Measurements from ENCODE around the gene SLC26A6.

Gene SLC26A6

DNA sequence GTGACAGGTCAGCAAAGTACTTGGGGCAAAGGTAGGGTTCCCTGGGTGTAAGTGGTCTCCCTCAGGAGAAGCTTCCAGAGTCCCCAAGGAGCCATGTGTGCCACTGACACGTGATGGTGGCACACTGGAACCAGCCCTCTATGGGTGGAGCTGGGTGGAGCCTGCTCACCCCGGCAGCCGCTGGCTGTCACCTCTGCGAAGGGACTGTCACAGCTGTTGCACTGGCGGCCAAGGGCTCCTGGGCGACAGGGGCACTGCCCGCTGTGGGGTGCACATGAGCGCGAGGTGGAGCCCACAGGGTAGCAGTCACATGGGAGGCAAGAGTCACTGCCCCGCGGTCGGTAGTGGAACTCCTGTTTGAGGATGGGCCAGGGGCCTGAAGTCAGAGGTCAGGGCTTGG is 15.5 kb upstream of the SLC26A6 start:
- H3K4me3 ChIP-seq (ENCODE audit: low read depth, low read length), result no peak overlapping the region
- TF ChIP-seq, protein P1, sequence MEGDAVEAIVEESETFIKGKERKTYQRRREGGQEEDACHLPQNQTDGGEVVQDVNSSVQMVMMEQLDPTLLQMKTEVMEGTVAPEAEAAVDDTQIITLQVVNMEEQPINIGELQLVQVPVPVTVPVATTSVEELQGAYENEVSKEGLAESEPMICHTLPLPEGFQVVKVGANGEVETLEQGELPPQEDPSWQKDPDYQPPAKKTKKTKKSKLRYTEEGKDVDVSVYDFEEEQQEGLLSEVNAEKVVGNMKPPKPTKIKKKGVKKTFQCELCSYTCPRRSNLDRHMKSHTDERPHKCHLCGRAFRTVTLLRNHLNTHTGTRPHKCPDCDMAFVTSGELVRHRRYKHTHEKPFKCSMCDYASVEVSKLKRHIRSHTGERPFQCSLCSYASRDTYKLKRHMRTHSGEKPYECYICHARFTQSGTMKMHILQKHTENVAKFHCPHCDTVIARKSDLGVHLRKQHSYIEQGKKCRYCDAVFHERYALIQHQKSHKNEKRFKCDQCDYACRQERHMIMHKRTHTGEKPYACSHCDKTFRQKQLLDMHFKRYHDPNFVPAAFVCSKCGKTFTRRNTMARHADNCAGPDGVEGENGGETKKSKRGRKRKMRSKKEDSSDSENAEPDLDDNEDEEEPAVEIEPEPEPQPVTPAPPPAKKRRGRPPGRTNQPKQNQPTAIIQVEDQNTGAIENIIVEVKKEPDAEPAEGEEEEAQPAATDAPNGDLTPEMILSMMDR (IDR thresholded peaks at IDR 0.05; ENCODE audit: insufficient read depth, low read length, missing control alignments), result no peak
- no peak for DNase-seq (ENCODE audit: low read depth, low spot score)
- ChIA-PET CTCF (interaction anchor here (7.0 kb wide), 1 partner anchor 14 kb away, joined by 50 read pairs; the partner anchor contains the start of gene SLC26A6), POLR2A (no interaction called here)

DNA sequence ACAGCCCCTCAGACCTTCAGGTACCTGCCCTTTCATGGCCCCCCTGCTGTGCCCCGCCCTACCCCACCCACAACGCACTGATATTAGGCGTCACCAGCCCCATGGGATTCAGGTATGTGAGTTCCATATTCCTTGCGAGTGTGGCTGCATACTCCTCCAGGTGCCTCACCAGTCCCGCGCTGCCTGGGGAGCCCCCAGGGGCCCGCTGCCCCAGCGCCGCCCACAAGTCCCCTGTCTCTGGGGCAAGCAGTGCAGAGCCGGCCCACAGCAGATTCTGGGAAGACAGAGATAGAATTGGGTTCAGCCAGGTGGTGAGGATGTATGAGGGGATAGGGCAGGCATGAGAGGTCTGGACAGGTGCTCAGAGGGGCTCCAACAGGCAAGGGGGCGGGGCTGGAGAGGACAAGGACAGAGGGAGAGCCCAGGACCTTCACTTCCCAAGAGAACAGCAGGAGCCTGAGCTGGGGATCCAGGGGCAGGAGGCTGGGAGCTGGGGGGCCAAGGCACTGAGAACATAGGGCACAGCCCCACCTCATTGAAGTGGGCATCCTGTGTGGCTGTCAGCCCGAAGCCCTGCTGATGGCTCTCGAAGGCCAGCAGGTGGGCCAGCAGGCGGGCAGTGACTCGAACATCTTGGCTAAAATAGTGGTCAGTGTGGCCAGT is 13.1 kb upstream of the SLC26A6 start:
- CTCF ChIA-PET, result interaction anchor here (7.0 kb wide), 1 partner anchor 12 kb away, joined by 50 read pairs; the partner anchor contains the start of gene SLC26A6
- H3K4me3 ChIP-seq (ENCODE audit: low read depth, low read length), result no peak overlapping the region
- no peak for DNase-seq (ENCODE audit: low read depth, low spot score)
- POLR2A ChIA-PET, result no interaction called here
- TF ChIP-seq, protein P1 (IDR thresholded peaks at IDR 0.05; ENCODE audit: insufficient read depth, low read length, missing control alignments), result no peak

DNA sequence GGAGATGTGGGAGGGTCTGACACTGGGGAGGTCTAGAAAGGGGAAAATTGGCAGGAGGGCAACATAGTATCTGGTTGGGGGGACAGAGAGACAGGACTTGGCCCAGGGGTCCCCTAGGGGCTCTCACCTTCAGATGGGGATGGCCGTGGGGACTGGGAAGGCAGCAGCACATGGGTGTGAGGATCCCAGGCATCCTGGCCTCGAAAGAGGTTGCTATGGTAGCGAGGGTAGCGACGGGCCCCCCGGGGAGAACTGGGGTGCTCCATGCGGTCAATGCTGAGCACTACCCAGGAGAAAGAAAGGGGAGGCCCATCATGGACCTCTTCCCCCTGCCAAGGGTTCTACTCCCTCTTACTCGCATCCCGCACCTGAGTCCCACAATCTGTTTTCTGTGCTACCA is 12.5 kb upstream of the SLC26A6 start:
- TF ChIP-seq, protein P1 (IDR thresholded peaks at IDR 0.05; ENCODE audit: insufficient read depth, low read length, missing control alignments), result no peak
- H3K4me3 ChIP-seq (ENCODE audit: low read depth, low read length), result no peak overlapping the region
- POLR2A ChIA-PET, result no interaction called here
- DNase-seq (ENCODE audit: low read depth, low spot score), result no peak
- CTCF ChIA-PET, result no interaction called here

DNA sequence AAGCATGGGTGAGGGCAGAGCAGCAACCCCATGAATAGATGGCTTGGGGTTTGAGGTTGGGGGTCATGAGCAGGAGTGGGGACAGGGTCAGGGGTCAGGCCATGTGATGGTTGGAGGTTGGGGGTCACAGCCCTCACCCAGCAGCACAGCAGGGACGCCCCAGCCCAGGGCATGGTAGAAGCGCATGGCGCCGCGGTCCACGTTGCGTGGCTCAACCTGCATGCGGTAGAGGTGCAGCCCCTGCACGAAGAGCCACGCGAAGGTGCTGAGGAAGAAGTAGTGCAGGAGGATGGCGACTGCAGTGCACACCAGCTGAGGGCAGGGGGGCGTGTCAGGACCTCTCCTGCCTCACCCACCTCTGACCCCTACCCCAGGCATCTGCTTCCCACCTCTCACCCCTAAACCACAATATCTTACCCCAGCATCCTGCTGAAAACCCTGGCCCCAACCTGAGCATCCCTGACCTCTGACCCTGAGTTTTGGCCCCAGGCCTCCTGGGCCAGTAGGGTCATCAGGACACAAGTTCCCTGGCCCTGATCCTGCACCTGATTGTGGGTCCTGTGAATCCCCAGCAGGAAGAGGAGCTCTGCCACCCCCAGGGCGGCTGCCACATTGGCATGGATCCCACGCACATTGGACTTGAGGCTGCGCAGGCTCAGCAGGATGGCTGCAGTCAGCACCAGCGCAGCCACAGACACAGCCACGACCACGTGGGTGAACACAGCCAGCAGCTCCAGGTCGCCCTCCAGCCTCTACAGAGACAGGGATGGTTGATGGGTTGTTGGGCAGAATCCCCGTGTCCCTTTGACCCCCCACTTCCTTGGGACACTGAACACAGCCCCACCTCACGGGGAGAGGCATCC is 9.9 kb upstream of the SLC26A6 start:
- ChIA-PET CTCF (interaction anchor here (3.3 kb wide), 1 partner anchor 10 kb away, joined by 14 read pairs; the partner anchor contains the start of gene SLC26A6), POLR2A (no interaction called here)
- TF ChIP-seq, protein P1 (IDR thresholded peaks at IDR 0.05; ENCODE audit: insufficient read depth, low read length, missing control alignments), result no peak
- no peak for DNase-seq (ENCODE audit: low read depth, low spot score)
- no peak overlapping the region for H3K4me3 ChIP-seq (ENCODE audit: low read depth, low read length)

DNA sequence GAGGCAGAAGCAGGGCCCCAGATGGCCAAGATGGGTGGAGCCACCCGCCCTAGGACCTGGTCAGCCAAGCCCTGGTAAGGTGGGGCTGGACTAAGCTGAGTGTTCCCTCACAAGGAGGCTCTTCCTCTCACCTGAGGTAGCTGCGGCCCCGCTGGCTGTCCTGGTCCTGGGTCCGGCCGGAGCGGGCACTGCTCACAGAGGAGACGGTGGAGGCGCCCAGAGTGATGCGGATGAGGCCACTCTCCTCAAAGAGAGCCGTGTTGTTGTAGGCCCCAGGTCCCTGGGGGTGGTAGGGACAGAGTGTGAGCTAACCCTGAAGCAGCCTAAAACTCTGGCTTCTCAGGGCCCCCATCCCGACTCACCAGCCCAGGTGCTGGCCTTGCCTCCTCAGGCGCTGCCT is 7.3 kb upstream of the SLC26A6 start:
- TF ChIP-seq, protein P1 (IDR thresholded peaks at IDR 0.05; ENCODE audit: insufficient read depth, low read length, missing control alignments), result no peak
- ChIA-PET POLR2A (interaction anchor here (1.2 kb wide), 1 partner anchor 18 kb away, joined by 3 read pairs; no protein-coding TSS in a partner anchor), CTCF (interaction anchor here (3.3 kb wide), 1 partner anchor 8 kb away, joined by 14 read pairs; the partner anchor contains the start of gene SLC26A6)
- H3K4me3 ChIP-seq (ENCODE audit: low read depth, low read length), result no peak overlapping the region
- no peak for DNase-seq (ENCODE audit: low read depth, low spot score)

DNA sequence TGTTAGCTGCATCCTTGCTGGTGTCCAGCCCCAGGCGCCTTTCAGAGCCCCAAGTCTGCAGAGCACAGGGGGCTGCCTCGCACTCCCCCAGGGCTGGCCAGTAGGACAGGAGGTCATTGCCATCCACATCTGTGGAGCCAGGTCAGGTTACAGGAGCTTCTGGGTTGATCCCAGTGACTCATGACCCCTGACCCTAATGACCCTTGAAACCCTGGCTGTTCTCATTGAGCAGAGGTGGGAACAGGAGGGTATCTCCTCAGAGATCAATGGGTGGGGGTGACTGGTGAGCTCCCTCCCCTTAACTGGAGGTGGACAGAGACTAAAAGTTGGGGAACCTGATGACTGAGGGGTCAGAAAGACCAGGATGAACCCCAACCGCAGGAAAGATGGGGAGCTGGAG is 6.1 kb upstream of the SLC26A6 start:
- no peak overlapping the region for H3K4me3 ChIP-seq (ENCODE audit: low read depth, low read length)
- TF ChIP-seq, protein P1 (IDR thresholded peaks at IDR 0.05; ENCODE audit: insufficient read depth, low read length, missing control alignments), result no peak
- ChIA-PET POLR2A (no interaction called here), CTCF (interaction anchor here (1.0 to 1.2 kb wide), 2 partner anchors 22 to 46 kb away, joined by 3 to 4 read pairs; no protein-coding TSS in a partner anchor)
- no peak for DNase-seq (ENCODE audit: low read depth, low spot score)
